Metanephros (tissue), 1 donor: ENCODE results near the gene DHRSX. TPM values are rescaled to one million over a fixed set of nuclear protein-coding genes. Genes with fewer than 3 reads are reported as not detected.

ENCODE experiments used
- total RNA-seq: library from RNA; depleted of rRNA; stranded (reverse); fragments of >200 nt; gene quantifications from one replicate; pipeline ENCODE4 v1.2.3, GENCODE V29; 2014

DHRSX gene
- total RNA-seq, result 27.2 TPM

GRCh38 chrX:2500803-2501558, at the start of gene DHRSX, which contains the start of gene ZBED1:
Gene DHRSX, minus strand, starts transcription at chrX:2500976. Its CDS starts 51 bp downstream, at chrX:2500925.
Gene ZBED1, minus strand, starts transcription at chrX:2500976. Its CDS starts 10,257 bp downstream, at chrX:2490719.

Other genes starting within 250 kb of the DHRSX start
- 48.8 TPM for gene ZBED1, start within 50 bp of the DHRSX start, total RNA-seq
- 85.2 TPM for gene CD99, start 190.3 kb upstream of the DHRSX start, total RNA-seq